Measurements from ENCODE around the gene PARD3.

Gene PARD3

GRCh38 chr10:34544400-34544799 lies 270.7 kb downstream of the PARD3 start:
- no peak for TF ChIP-seq SIN3A (IDR thresholded peaks at IDR 0.05; ENCODE audit: borderline replicate concordance, insufficient read depth, low read length)
- TF ChIP-seq FOXP2 (optimal IDR thresholded peaks at IDR 0.05; ENCODE audit: borderline replicate concordance, extremely low read depth, extremely low read length, insufficient read depth): no peak
- no peak for TF ChIP-seq TAF1 (IDR thresholded peaks at IDR 0.05; ENCODE audit: borderline replicate concordance, insufficient read depth, low read length)
- no peak for TF ChIP-seq REST (IDR thresholded peaks at IDR 0.05; ENCODE audit: insufficient read depth in 1 of 2, low read depth in 2 of 2, low read length in 2 of 2)
- no peak for TF ChIP-seq POLR2AphosphoS5 (IDR thresholded peaks at IDR 0.05; ENCODE audit: low read depth, low read length)

GRCh38 chr10:34543716-34544115 lies 271.4 kb downstream of the PARD3 start:
- no peak for TF ChIP-seq REST (IDR thresholded peaks at IDR 0.05; ENCODE audit: insufficient read depth in 1 of 2, low read depth in 2 of 2, low read length in 2 of 2)
- no peak for TF ChIP-seq FOXP2 (optimal IDR thresholded peaks at IDR 0.05; ENCODE audit: borderline replicate concordance, extremely low read depth, extremely low read length, insufficient read depth)
- no peak for TF ChIP-seq SIN3A (IDR thresholded peaks at IDR 0.05; ENCODE audit: borderline replicate concordance, insufficient read depth, low read length)
- no peak for TF ChIP-seq TAF1 (IDR thresholded peaks at IDR 0.05; ENCODE audit: borderline replicate concordance, insufficient read depth, low read length)
- TF ChIP-seq POLR2AphosphoS5 (IDR thresholded peaks at IDR 0.05; ENCODE audit: low read depth, low read length): no peak

- TF ChIP-seq REST (IDR thresholded peaks at IDR 0.05; ENCODE audit: insufficient read depth in 1 of 2, low read depth in 2 of 2, low read length in 2 of 2) (no peak), TAF1 (IDR thresholded peaks at IDR 0.05; ENCODE audit: borderline replicate concordance, insufficient read depth, low read length) (no peak), FOXP2 (optimal IDR thresholded peaks at IDR 0.05; ENCODE audit: borderline replicate concordance, extremely low read depth, extremely low read length, insufficient read depth) (no peak)
These were observed 274.6 kb downstream of the PARD3 start for GRCh38 chr10:34540492-34540891.

- TF ChIP-seq REST (IDR thresholded peaks at IDR 0.05; ENCODE audit: insufficient read depth in 1 of 2, low read depth in 2 of 2, low read length in 2 of 2): no peak
- TF ChIP-seq TAF1 (IDR thresholded peaks at IDR 0.05; ENCODE audit: borderline replicate concordance, insufficient read depth, low read length): no peak
- no peak for TF ChIP-seq POLR2AphosphoS5 (IDR thresholded peaks at IDR 0.05; ENCODE audit: low read depth, low read length)
- no peak for TF ChIP-seq FOXP2 (optimal IDR thresholded peaks at IDR 0.05; ENCODE audit: borderline replicate concordance, extremely low read depth, extremely low read length, insufficient read depth)
- TF ChIP-seq SIN3A (IDR thresholded peaks at IDR 0.05; ENCODE audit: borderline replicate concordance, insufficient read depth, low read length): no peak
These were observed 275.4 kb downstream of the PARD3 start for GRCh38 chr10:34539533-34540315.
